HAP-1 (cell line): Measurements from ENCODE around the gene PTPRN2.
A peak's percentile ranks its signal among the peaks of the same experiment; 100 is the strongest.
"Not testable (repeated sequence)": the region's sequence is repeated elsewhere in the genome, so short reads cannot be mapped to it uniquely, and the experiment has no call there.

Source experiments
- DNase-seq, 2 experiments: peaks; one replicate each; pipeline ENCODE4 v3.0.0-alpha.2; 2016 to 2020; ENCODE audit warnings: low spot score in 2 of 2
- H3K27me3 ChIP-seq: fragments of 250-450 bp; sonication (Bioruptor Pico); 2 replicates; pipeline ENCODE4 v1.5.1; 2020; ENCODE audit warnings: low read depth, mild to moderate bottlenecking, moderate library complexity
- H3K36me3 ChIP-seq: fragments of 250-450 bp; sonication (Bioruptor Pico); replicated peaks from 2 replicates; pipeline ENCODE4 v1.5.1; 2020; ENCODE audit warnings: mild to moderate bottlenecking
- H3K4me1 ChIP-seq: fragments of 250-450 bp; sonication (Bioruptor Pico); 2 replicates; pipeline ENCODE4 v1.5.1; 2020; ENCODE audit warnings: mild to moderate bottlenecking
- H3K4me3 ChIP-seq: fragments of 250-450 bp; sonication (Bioruptor Pico); 2 replicates; pipeline ENCODE4 v1.5.1; 2020; ENCODE audit warnings: mild to moderate bottlenecking, moderate library complexity
- H3K9me3 ChIP-seq: fragments of 250-450 bp; sonication (Bioruptor Pico); 2 replicates; pipeline ENCODE4 v1.5.1; 2020; ENCODE audit warnings: mild to moderate bottlenecking, moderate library complexity
- in situ Hi-C: fragments of 300-500 bp; cut with MboI; formaldehyde crosslinking; loops from 3 replicates; pipeline ENCODE4 v1.14.3; 2020; ENCODE audit warnings: low sequenced_read_pairs, inconsistent platforms, mixed read lengths

Gene PTPRN2

GRCh38 chr7:158358926-158359645 is 228.5 kb downstream of the PTPRN2 start:
- no peaks in the 10 kb centered on the region for H3K36me3 ChIP-seq
- in situ Hi-C loops, result no loop called here
- no peak overlapping the region for H3K4me3 ChIP-seq
- no peaks in the 10 kb centered on the region for H3K27me3 ChIP-seq
- DNase-seq, result no peak
- no peaks in the 10 kb centered on the region for H3K9me3 ChIP-seq
- no peaks in the 10 kb centered on the region for H3K4me1 ChIP-seq

DNA sequence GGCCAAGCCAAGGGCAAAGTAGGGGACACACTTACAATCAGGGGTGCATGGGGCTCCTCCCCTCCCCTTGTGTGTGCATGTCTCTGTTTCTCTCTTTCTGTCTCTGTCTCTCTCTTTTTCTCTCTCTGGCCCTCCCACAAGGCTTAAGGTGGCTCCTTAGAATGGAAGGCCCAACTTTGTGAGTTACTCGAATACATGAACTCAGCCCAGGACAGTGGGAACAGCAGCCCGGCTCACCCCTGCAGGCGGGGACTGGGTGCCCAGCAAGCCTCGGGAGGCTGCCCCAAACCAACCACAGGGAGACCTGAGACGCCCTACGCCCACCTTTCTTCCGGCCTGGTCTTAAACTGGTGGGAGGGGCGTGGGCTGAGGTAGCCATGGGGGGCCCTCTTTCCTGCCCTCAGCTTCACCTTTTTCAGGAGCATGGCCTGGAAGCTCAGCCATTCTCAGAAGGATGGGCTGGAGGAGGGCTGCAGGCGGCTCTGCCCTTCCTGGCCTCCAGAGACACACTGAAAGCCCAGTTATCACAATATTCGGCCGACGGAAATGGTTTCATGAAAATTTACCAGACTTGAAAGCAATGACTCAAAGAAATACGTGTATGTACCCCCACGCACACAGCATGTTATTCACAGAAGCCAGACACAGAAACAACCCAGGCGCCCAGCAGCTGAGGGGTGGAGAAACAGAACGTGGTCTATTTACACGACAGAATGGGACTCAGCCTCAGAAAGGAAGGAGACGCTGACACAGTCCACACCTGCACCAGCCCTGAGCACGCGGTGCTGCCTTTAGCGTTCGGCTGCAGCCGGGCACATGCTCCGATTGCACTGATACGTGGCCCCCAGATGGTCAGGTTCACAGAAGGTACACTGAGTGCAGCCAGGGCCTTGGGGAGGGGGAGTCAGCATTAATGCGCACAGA is 229.5 kb downstream of the PTPRN2 start:
- no peak overlapping the region for H3K4me3 ChIP-seq
- no peaks in the 10 kb centered on the region for H3K27me3 ChIP-seq
- no peaks in the 10 kb centered on the region for H3K36me3 ChIP-seq
- no peaks in the 10 kb centered on the region for H3K4me1 ChIP-seq
- in situ Hi-C loops, result no loop called here
- H3K9me3 ChIP-seq, result no peaks in the 10 kb centered on the region
- DNase-seq, result no peak

- Histone ChIP-seq H3K9me3 (no peaks in the 10 kb centered on the region), H3K4me3 (no peak overlapping the region), H3K4me1 (no peaks in the 10 kb centered on the region), H3K27me3 (no peaks in the 10 kb centered on the region), H3K36me3 (no peaks in the 10 kb centered on the region)
- no peak for DNase-seq
- in situ Hi-C loops, result no loop called here
Observed at GRCh38 chr7:158357106-158357897, 230.3 kb downstream of the PTPRN2 start.

DNA sequence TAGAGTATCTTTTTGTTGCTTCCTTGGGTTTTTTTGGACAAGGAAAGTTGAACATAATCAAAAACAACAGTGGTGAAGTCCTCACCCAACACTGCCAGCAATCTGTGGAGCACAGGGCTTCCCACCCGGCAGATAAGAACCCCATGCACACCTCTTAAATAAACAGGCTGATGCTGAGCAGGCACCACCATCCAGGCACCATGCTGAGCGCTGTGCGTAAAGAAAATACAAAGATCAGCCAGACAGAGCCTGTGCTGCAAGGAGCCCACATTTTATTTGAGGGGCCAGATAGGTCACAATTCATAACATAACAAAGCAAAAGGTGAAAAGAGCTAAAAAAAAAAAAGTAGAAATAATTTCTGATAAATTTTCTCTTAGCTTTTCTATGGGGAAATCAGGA is 231.2 kb downstream of the PTPRN2 start:
- in situ Hi-C loops, result no loop called here
- Histone ChIP-seq H3K4me1 (no peaks in the 10 kb centered on the region), H3K4me3 (no peak overlapping the region), H3K27me3 (no peaks in the 10 kb centered on the region), H3K9me3 (no peaks in the 10 kb centered on the region), H3K36me3 (no peaks in the 10 kb centered on the region)
- DNase-seq, result no peak

DNA sequence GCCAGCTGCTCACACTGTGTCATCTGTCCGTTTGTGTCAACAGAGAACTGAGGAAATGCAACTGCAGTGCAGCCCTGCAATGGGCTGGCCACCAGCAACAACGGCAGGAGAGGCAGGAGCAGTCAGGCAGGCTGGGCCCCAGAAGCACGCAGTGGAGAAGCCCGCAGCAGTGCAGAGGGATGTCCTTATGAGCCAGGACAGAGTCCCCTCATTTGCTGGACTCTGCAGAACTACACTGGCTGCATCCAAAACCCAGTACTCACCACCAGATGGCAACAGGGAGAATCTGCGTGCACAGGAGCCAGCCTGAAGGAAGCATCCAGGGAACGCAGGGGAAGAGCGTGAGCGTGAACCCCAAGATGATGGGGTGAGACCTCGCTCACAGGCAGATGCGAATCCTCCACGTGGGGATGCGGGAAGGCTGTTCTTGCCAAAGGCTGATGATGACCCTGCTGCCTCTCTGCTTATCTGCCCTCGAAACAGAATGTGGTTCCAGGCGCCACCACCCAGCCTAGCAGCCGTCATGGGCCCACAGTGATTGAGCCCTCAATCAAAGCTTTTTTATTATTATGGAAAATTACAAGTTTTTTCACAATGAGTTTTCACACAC is 232.1 kb downstream of the PTPRN2 start:
- no peaks in the 10 kb centered on the region for H3K27me3 ChIP-seq
- H3K9me3 ChIP-seq, result no peaks in the 10 kb centered on the region
- in situ Hi-C loops, result no loop called here
- no peaks in the 10 kb centered on the region for H3K36me3 ChIP-seq
- no peak overlapping the region for H3K4me3 ChIP-seq
- DNase-seq, result no peak
- H3K4me1 ChIP-seq, result no peaks in the 10 kb centered on the region

- Histone ChIP-seq H3K4me3 (no peak overlapping the region), H3K27me3 (no peaks in the 10 kb centered on the region), H3K4me1 (no peaks in the 10 kb centered on the region), H3K9me3 (no peaks in the 10 kb centered on the region), H3K36me3 (no peaks in the 10 kb centered on the region)
- no peak for DNase-seq
- in situ Hi-C loops, result no loop called here
Observed at GRCh38 chr7:158354861-158355260, 232.8 kb downstream of the PTPRN2 start.

- no peak overlapping the region for H3K4me3 ChIP-seq
- peak; percentile 15 to 53 for DNase-seq
- no peaks in the 10 kb centered on the region for H3K9me3 ChIP-seq
- no peaks in the 10 kb centered on the region for H3K4me1 ChIP-seq
- in situ Hi-C loops, result no loop called here
- no peaks in the 10 kb centered on the region for H3K36me3 ChIP-seq
- H3K27me3 ChIP-seq, result no peaks in the 10 kb centered on the region
Observed at GRCh38 chr7:158353606-158354570, 233.7 kb downstream of the PTPRN2 start.

DNA sequence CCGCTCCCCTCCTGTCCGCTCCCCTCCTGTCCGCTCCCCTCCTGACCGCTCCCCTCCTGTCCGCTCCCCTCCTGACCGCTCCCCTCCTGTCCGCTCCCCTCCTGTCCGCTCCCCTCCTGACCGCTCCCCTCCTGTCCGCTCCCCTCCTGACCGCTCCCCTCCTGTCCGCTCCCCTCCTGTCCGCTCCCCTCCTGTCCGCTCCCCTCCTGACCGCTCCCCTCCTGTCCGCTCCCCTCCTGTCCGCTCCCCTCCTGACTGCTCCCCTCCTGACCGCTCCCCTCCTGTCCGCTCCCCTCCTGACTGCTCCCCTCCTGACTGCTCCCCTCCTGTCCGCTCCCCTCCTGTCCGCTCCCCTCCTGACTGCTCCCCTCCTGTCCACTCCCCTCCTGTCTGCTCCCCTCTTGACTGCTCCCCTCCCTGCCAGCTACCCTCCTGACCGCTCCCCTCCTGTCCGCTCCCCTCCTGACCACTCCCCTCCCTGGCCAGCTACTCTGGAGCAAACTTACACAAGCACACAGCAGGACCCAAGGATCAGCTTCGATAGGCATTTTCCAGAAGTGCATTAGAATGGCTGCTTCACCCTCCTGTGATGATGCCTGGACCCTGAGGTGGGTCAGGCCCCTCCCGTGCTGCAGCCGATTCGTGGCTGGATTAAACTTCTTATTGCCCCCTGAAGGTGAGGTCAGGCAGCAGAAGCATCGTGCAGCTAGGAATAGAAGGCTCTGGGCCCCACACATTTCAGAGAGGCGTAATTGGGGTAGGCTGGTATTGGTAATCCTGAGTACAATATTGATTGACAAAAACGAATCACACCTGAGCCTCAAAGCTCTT is 235.5 kb downstream of the PTPRN2 start:
- H3K9me3 ChIP-seq, DNase-seq, H3K4me3 ChIP-seq, H3K36me3 ChIP-seq, in situ Hi-C loops, H3K4me1 ChIP-seq, H3K27me3 ChIP-seq: not testable (repeated sequence)

GRCh38 chr7:158351481-158351880 is 236.1 kb downstream of the PTPRN2 start:
- H3K36me3 ChIP-seq, result no peaks in the 10 kb centered on the region
- in situ Hi-C loops, result no loop called here
- no peaks in the 10 kb centered on the region for H3K9me3 ChIP-seq
- no peaks in the 10 kb centered on the region for H3K27me3 ChIP-seq
- DNase-seq, result no peak
- H3K4me1 ChIP-seq, result no peaks in the 10 kb centered on the region
- no peak overlapping the region for H3K4me3 ChIP-seq

DNA sequence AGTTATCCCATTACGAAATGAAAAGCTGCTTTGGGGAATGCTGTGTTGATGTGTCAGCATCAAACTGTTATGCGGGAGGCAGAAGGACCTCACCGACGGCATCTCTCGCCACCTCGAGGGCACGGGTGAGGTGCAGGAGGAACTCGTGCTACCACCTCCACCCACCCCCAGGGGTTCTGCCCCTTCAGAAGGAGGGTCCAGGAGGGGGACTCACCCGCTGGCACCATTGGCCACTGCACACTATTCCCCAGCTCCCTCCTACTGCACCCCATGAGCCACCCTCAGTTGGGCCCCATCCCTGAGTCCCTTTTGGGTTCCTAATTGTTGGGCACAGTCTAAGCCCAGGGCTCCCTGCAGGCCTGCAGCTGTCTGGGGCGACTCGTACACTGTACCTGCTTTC is 236.6 kb downstream of the PTPRN2 start:
- H3K9me3 ChIP-seq, result no peaks in the 10 kb centered on the region
- DNase-seq, result no peak
- H3K4me3 ChIP-seq, result no peak overlapping the region
- in situ Hi-C loops, result no loop called here
- no peaks in the 10 kb centered on the region for H3K27me3 ChIP-seq
- no peaks in the 10 kb centered on the region for H3K4me1 ChIP-seq
- no peaks in the 10 kb centered on the region for H3K36me3 ChIP-seq

DNA sequence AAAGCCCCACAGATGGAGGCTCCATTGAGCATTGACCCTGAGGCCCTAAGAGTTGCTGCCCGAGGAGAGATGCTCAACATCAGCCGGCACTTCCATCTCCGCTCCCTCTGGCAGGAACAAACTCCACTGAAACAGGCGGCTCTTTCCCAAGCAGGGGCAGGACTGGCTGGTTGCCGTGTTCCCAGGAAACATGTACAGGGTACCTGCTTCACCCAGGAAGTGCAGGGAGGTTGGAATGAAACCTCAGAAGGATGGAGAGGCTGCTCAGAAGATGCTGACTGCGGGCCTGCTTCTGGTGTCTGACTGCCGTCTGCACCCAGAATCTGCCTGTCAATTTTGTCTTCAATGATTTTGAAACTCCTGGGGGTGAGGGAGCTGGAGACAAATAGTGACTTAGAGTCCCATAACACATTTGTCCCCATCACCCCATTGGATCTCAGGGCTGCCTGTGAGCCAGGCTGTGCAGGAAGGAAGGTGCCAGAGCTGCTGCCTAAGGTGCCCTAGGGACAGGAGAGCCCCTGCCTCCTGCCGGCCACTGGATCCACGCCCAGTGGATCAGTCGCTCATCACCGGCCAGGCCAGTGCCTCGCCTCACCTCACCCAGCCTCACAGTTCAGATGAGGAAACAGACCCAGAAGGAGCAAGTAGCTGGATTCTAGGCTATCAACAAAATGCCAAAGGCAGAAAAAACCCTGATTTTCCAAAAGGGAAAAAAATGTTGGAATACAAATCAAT is 237.3 kb downstream of the PTPRN2 start:
- DNase-seq, result no peak
- no peaks in the 10 kb centered on the region for H3K27me3 ChIP-seq
- no peaks in the 10 kb centered on the region for H3K36me3 ChIP-seq
- H3K4me1 ChIP-seq, result no peaks in the 10 kb centered on the region
- no peak overlapping the region for H3K4me3 ChIP-seq
- in situ Hi-C loops, result no loop called here
- H3K9me3 ChIP-seq, result no peaks in the 10 kb centered on the region
